Common myeloid progenitor, CD34-positive (primary cell): Measurements from ENCODE around the gene COL5A2.

Source experiments
- CTCF ChIA-PET: fragments of 350-600 bp; sonication (Branson Sonifier 250); formaldehyde crosslinking; loops from one replicate; lab custom pipeline; 2021; ENCODE audit warnings: antibody characterized with exemption; lab: Charles Lee
- POLR2A ChIA-PET: fragments of 350-600 bp; sonication (Branson Sonifier 250); formaldehyde crosslinking; loops from one replicate; lab custom pipeline; 2021; ENCODE audit warnings: antibody characterized with exemption; lab: Charles Lee
- DNase-seq, 3 donors: peaks; one replicate each; pipeline versions ENCODE4 v3.0.0 to v3.0.0-alpha.2; 2013
- H3K27ac ChIP-seq, 2 experiments: 1 replicate in 1 of 2; 2 replicates in 1 of 2; pipeline ENCODE4 v1.7.0; 2013; ENCODE audit warnings: inconsistent platforms in 2 of 2, low read length in 2 of 2, mild to moderate bottlenecking in 2 of 2, low read depth in 1 of 2, moderate library complexity in 1 of 2; ENCODE audit not compliant: severe bottlenecking in 2 of 2, insufficient read depth in 1 of 2, poor library complexity in 1 of 2
- H3K27me3 ChIP-seq, 5 experiments: replicated peaks in 2 of 5; 1 replicate in 3 of 5; 2 replicates in 2 of 5; pipeline versions ENCODE4 v1.6.1 to v1.7.0; 2013; ENCODE audit warnings: low read length in 4 of 5, mild to moderate bottlenecking in 2 of 5, moderate library complexity in 2 of 5, inconsistent platforms in 1 of 5; ENCODE audit not compliant: insufficient read depth in 5 of 5, control insufficient read depth in 4 of 5
- H3K36me3 ChIP-seq, 4 experiments: 1 replicate in 2 of 4; 2 replicates in 2 of 4; pipeline versions ENCODE4 v1.6.1 to v1.7.0; 2013; ENCODE audit warnings: low read length in 3 of 4, control low read depth in 1 of 4, mild to moderate bottlenecking in 1 of 4; ENCODE audit not compliant: control insufficient read depth in 4 of 4, insufficient read depth in 4 of 4
- H3K4me1 ChIP-seq, 4 experiments: 1 replicate in 3 of 4; 2 replicates in 1 of 4; pipeline versions ENCODE4 v1.6.1 to v1.7.1; 2013; ENCODE audit warnings: low read length in 3 of 4, mild to moderate bottlenecking in 3 of 4, control low read depth in 1 of 4, inconsistent platforms in 1 of 4, moderate library complexity in 1 of 4; ENCODE audit not compliant: control insufficient read depth in 4 of 4, insufficient read depth in 4 of 4; ENCODE audit errors: control extremely low read depth in 1 of 4
- H3K4me3 ChIP-seq, 7 experiments: 1 replicate in 4 of 7; 2 replicates in 3 of 7; pipeline versions ENCODE4 v1.5.1 to v1.7.0; 2013; ENCODE audit warnings: mild to moderate bottlenecking in 7 of 7, low read length in 6 of 7, moderate library complexity in 6 of 7, inconsistent platforms in 2 of 7, low read depth in 2 of 7, control low read depth in 1 of 7; ENCODE audit not compliant: insufficient read depth in 4 of 7, control insufficient read depth in 1 of 7; ENCODE audit errors: extremely low read depth in 1 of 7
- H3K9me3 ChIP-seq, 5 experiments: 1 replicate in 4 of 5; 2 replicates in 1 of 5; pipeline versions ENCODE4 v1.6.1 to v1.7.1; 2013; ENCODE audit warnings: low read length in 4 of 5, mild to moderate bottlenecking in 2 of 5, inconsistent platforms in 1 of 5, low read depth in 1 of 5, moderate library complexity in 1 of 5; ENCODE audit not compliant: control insufficient read depth in 4 of 5, insufficient read depth in 2 of 5; ENCODE audit errors: control extremely low read depth in 1 of 5
- WGBS: methylation state at CpG from one replicate; pipeline ENCODE4 v1.1.5; 2013; ENCODE audit not compliant: insufficient coverage; 5-methylcytosine and 5-hydroxymethylcytosine counted together

Gene COL5A2

GRCh38 chr2:189047171-189047888, 132.2 kb downstream of the COL5A2 start:
- no CpG with 5 or more reads among the region's 4 CpGs for WGBS
- Histone ChIP-seq H3K36me3 (no peaks in the 10 kb centered on the region), H3K27ac (no peak overlapping the region), H3K4me1 (no peaks in the 10 kb centered on the region), H3K9me3 (no peaks in the 10 kb centered on the region), H3K4me3 (no peak overlapping the region), H3K27me3 (no peaks in the 10 kb centered on the region)
- ChIA-PET CTCF (no interaction called here), POLR2A (no interaction called here)
- DNase-seq = no peak

DNA sequence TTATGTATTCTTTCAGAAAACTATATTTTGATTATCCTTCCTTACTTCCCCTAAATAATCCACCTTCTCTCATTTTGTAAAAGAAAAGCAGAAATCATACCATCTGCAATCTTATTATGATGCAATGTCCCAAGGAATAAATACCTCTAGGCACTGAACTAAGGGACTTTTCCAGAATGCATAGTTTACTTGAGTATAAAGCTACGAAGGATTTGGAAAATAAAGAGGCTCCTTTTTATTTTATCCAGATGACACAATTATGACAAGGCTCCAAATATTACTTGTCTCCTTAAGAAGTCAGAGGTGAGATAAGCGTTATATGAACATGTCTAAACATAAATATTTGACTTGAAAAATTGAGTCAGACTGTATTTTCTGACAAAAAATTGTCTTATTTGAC, 133.2 kb downstream of the COL5A2 start:
- ChIA-PET CTCF (interaction anchor here (1.3 kb wide), 1 partner anchor 20 kb away, joined by 3 read pairs; no protein-coding TSS in a partner anchor), POLR2A (no interaction called here)
- WGBS = no CpG with 5 or more reads among the region's 2 CpGs
- Histone ChIP-seq H3K4me3 (no peak overlapping the region), H3K27ac (no peak overlapping the region), H3K9me3 (no peaks in the 10 kb centered on the region), H3K4me1 (no peaks in the 10 kb centered on the region), H3K36me3 (no peaks in the 10 kb centered on the region), H3K27me3 (no peaks in the 10 kb centered on the region)
- DNase-seq = no peak

- no CpG with 5 or more reads among the region's 3 CpGs for WGBS
- H3K4me1 ChIP-seq = no peaks in the 10 kb centered on the region
- H3K27ac ChIP-seq = no peak overlapping the region
- no peak overlapping the region for H3K4me3 ChIP-seq
- CTCF ChIA-PET = interaction anchor here (1.3 kb wide), 1 partner anchor 21 kb away, joined by 3 read pairs; no protein-coding TSS in a partner anchor
- no peaks in the 10 kb centered on the region for H3K9me3 ChIP-seq
- POLR2A ChIA-PET = no interaction called here
- no peaks in the 10 kb centered on the region for H3K36me3 ChIP-seq
- DNase-seq = no peak
- no peaks in the 10 kb centered on the region for H3K27me3 ChIP-seq
Observed at GRCh38 chr2:189045836-189046235, 133.7 kb downstream of the COL5A2 start.

GRCh38 chr2:189037518-189037917, 142.0 kb downstream of the COL5A2 start:
- H3K36me3 ChIP-seq = no peaks in the 10 kb centered on the region
- CTCF ChIA-PET = no interaction called here

DNA sequence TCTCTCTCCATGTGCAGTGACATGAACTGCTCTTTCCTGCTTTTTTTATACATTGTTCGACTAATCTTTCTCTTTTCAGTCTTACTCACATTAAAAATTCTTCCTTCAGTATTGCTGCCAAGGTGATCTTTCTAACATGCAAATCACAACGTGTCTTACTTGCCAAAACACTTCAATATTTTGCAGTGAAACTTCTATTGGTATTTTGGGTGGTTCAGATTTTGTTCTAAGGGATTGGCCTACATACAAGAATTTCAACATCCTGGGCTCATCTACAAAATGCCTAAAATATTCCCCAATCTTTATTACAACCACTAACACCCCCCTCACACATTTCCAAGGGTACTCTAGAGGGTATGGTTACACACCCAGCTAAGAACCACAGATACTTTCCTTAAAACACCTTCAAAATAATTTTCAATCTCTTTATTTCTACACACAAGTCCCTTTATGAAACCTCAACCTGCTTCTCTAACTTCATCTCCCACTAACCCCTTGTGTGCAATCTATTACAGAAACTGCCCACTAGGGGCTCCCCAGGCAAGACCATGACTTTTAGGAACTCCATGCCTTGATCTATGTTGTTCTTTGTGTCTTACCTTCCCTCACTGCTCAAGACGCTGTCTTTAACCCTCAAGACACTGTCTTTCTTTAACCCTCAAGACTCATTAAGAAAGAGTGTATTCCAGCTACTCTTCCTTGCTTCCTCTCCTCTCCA, 154.5 kb downstream of the COL5A2 start:
- Histone ChIP-seq H3K9me3 (peaks cover 0 to 2% (median 0%) of the 10 kb centered on the region in 5 experiments), H3K27ac (no peak overlapping the region), H3K27me3 (no peaks in the 10 kb centered on the region), H3K4me1 (no peaks in the 10 kb centered on the region), H3K4me3 (no peak overlapping the region), H3K36me3 (no peaks in the 10 kb centered on the region)
- no peak for DNase-seq
- whole genome bisulfite sequencing = 72% methylated on average over 2 of the region's 3 CpGs
- CTCF ChIA-PET = no interaction called here
- POLR2A ChIA-PET = no interaction called here

More at GRCh38 chr2:189037518-189037917, 142.0 kb downstream of the COL5A2 start:
- Histone ChIP-seq H3K27me3 (no peaks in the 10 kb centered on the region), H3K9me3 (no peaks in the 10 kb centered on the region), H3K27ac (no peak overlapping the region), H3K4me1 (peaks cover 0 to 4% (median 0%) of the 10 kb centered on the region in 4 experiments), H3K4me3 (no peak overlapping the region)
- no CpG with 5 or more reads among the region's 1 CpG for WGBS
- DNase-seq = no peak
- POLR2A ChIA-PET = no interaction called here

DNA sequence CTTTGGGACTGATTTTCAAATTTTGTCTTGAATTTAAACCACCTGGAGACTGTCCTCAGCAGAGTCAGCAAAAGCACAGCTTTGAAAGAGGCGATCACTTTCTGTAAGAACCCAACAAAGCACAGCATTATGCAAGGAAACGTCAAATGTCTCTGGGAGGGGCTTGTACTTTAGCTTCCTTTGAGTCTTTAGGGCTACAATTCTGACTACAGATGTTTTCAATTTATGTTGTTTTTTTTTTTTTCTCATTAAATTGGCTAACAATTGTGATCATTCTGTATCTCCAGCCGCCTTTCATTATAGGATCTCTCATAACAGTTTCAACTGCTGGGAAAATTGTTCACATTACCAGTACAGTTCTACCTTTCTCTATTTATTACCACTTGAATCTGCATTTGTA, 157.1 kb downstream of the COL5A2 start:
- no peak overlapping the region for H3K27ac ChIP-seq
- POLR2A ChIA-PET = no interaction called here

DNA sequence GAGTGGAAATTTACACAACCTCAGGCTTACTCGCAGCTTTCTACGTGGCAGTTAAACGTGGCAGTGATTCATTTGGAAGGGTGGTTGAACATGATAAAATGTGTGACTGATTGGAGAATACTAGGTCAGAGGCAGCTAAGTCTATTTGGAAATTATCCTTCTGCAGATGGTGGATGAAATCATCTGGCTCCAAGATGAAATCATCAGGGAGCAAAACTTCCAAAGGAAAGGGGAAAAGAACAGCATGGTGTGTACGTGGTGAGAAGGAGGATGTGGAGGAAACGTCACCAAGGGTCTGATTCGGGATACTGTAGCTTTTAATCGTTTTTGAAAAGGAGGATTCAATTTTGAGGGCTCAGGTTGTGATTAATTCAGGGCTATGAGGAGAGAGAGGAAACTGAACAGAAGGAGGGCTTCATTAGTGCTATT, 157.5 kb downstream of the COL5A2 start:
- 90% methylated on average over 7 of the region's 7 CpGs for WGBS
- Histone ChIP-seq H3K27me3 (no peaks in the 10 kb centered on the region), H3K36me3 (no peaks in the 10 kb centered on the region), H3K27ac (no peak overlapping the region), H3K9me3 (peaks cover 0 to 2% (median 0%) of the 10 kb centered on the region in 5 experiments), H3K4me3 (no peak overlapping the region), H3K4me1 (no peaks in the 10 kb centered on the region)
- ChIA-PET CTCF (no interaction called here), POLR2A (no interaction called here)
- no peak for DNase-seq

More for the DNA sequence above, 157.1 kb downstream of the COL5A2 start:
- Histone ChIP-seq H3K4me1 (no peaks in the 10 kb centered on the region), H3K4me3 (no peak overlapping the region), H3K36me3 (no peaks in the 10 kb centered on the region), H3K27me3 (no peaks in the 10 kb centered on the region), H3K9me3 (peaks cover 0 to 2% (median 0%) of the 10 kb centered on the region in 5 experiments)
- 100% methylated on average over 2 of the region's 3 CpGs for WGBS
- CTCF ChIA-PET = no interaction called here
- no peak for DNase-seq
